Mucosa of stomach (tissue), 1 donor: ENCODE measurements around the gene HERC4.
"Not testable (repeated sequence)": the region's sequence is repeated elsewhere in the genome, so short reads cannot be mapped to it uniquely, and the experiment has no call there.

Source experiments
- H3K27me3 ChIP-seq: one replicate; pipeline ENCODE4 v1.7.0; 2013; ENCODE audit warnings: mild to moderate bottlenecking, low read length; ENCODE audit not compliant: control insufficient read depth, insufficient read depth
- H3K36me3 ChIP-seq: one replicate; pipeline ENCODE4 v1.7.0; 2013; ENCODE audit warnings: low read length; ENCODE audit not compliant: control insufficient read depth, insufficient read depth
- H3K4me1 ChIP-seq: one replicate; pipeline ENCODE4 v1.7.0; 2013; ENCODE audit warnings: mild to moderate bottlenecking, low read length; ENCODE audit not compliant: control insufficient read depth, insufficient read depth
- H3K4me3 ChIP-seq: one replicate; pipeline ENCODE4 v1.7.0; 2013; ENCODE audit warnings: low read length
- H3K9ac ChIP-seq: one replicate; pipeline ENCODE4 v1.7.0; 2013; ENCODE audit warnings: mild to moderate bottlenecking, low read length, moderate library complexity
- H3K9me3 ChIP-seq: one replicate; pipeline ENCODE4 v1.7.0; 2013; ENCODE audit warnings: mild to moderate bottlenecking, low read length, moderate library complexity; ENCODE audit not compliant: control insufficient read depth
- donor health status: Pancreatic carcinoma.

HERC4 gene

DNA sequence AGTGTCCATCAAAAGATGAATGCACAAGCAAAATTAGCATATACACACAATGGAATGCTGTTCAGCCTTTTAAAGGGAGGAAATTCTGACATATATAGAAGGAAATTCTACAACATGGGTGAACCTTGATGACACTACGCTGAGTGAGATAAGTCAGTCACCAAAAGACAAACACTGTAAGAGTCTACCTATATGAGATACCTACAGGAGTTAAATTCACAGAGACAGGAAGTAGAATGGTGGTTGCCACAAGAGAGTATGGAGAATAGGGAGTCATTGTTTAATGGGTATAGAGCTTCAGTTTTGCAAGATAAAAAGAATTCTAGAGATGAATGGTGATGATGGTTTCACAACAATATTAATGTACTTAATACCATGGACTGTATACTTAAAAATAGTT, 51.8 kb downstream of the HERC4 start:
- Histone ChIP-seq H3K9ac (no peak overlapping the region), H3K9me3 (no peaks in the 10 kb centered on the region), H3K36me3 (peaks cover 8% of the 10 kb centered on the region), H3K4me3 (no peak overlapping the region), H3K27me3 (no peaks in the 10 kb centered on the region), H3K4me1 (no peaks in the 10 kb centered on the region)

DNA sequence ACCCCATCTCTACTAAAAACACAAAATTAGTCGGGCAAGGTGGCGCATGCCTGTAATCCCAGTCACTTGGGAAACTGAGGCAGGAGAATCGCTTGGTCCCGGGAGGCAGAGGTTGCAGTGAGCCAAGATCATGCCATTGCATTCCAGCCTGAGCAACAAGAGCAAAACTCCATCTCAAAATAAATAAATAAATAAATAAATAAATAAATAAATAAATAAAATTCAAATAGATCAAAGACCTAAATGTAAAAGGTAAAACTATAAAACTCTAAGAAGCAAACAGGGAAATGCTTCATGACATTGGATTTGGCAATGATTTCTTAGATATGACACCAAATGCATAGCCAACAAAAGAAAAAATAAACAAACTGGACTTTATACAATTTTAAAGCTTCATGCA, 52.8 kb downstream of the HERC4 start:
- not testable (repeated sequence) for H3K4me3 ChIP-seq, H3K4me1 ChIP-seq, H3K9me3 ChIP-seq, H3K9ac ChIP-seq, H3K27me3 ChIP-seq, H3K36me3 ChIP-seq

DNA sequence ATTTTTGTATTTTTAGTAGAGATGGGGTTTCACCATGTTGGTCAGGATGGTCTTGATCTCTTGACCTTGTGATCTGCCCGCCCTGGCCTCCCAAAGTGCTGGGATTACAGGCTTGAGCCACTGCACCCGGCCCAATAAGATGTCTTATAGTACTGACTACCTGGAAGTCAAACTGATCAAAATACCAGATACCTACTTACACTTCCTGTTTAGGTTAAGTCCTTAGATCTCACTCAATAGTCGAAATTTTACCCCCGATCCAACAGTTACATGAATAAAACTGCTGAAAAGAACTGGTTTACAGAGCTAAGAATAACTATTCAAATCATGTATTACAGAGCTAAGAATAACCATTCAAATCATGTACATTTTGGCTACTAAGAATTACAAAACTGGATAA, 58.6 kb downstream of the HERC4 start:
- H3K9ac ChIP-seq, H3K4me3 ChIP-seq, H3K4me1 ChIP-seq, H3K27me3 ChIP-seq, H3K9me3 ChIP-seq, H3K36me3 ChIP-seq: not testable (repeated sequence)

DNA sequence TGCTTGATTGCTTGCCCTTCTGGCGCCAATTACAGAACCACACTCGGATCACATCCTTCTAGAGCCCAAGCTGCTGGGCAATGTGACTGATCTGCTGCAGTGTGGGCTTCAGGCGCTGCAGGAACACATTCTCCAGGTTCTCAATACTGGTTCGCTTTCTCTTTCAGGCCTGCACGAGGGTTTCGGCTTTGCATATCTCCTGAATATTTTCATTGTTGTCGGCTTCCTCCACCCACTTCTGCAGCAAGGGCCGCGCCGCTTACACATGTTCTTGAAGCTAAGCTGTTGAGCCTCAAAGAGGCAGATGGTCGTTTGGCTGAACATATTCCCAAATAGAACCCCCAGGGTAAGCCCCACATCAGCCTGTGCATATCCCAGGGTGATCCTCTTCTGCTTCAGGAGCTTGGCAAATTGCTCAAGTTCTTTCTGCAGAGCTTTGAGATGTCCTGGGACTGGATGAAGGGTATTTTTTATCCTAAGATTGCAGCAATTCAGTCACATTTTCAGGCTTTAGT, 64.6 kb downstream of the HERC4 start:
- Histone ChIP-seq H3K9ac (no peak overlapping the region), H3K9me3 (no peaks in the 10 kb centered on the region), H3K36me3 (no peaks in the 10 kb centered on the region), H3K4me1 (no peaks in the 10 kb centered on the region), H3K27me3 (no peaks in the 10 kb centered on the region), H3K4me3 (no peak overlapping the region)

DNA sequence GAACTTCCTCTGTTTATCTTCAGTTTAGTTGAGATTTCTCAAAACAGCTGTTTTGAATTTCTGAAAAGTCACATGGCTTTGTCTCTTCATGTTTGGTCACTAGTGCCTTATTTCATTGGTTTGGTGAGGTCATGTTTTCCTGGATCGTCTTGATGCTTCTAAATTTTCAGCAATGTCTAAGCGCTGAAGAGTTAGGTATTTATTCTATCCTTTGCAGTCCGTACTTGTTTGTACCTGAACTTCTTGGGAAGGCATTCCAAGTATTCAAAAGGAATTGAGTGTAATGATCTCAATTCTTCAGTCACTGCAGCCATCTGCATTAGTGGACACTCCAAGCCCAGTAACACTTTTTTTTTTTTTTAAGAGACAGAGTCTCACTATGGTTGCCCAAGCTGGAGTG, 67.7 kb downstream of the HERC4 start:
- H3K36me3 ChIP-seq: no peaks in the 10 kb centered on the region
- no peaks in the 10 kb centered on the region for H3K9me3 ChIP-seq
- no peaks in the 10 kb centered on the region for H3K27me3 ChIP-seq
- H3K4me3 ChIP-seq: no peak overlapping the region
- H3K9ac ChIP-seq: no peak overlapping the region
- H3K4me1 ChIP-seq: no peaks in the 10 kb centered on the region

DNA sequence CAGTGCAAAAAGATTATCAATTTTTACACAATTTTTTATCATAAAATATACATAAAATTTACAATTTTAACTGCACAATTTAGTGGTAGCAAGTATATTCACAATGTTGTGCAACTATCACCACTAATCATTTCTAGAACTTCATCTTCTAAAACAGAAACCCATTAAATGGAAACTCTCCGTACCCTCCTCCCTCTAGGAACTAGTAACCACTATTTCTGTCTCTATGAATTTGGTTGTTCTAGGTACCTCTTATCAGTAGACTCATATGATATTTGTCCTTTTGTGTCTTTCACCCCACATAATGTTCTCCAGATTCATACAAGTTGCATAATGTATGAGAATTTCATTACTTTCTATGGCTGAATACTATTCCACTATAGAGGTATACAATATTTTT, 73.5 kb downstream of the HERC4 start:
- no peaks in the 10 kb centered on the region for H3K9me3 ChIP-seq
- peaks cover 6% of the 10 kb centered on the region for H3K36me3 ChIP-seq
- no peaks in the 10 kb centered on the region for H3K4me1 ChIP-seq
- H3K27me3 ChIP-seq: no peaks in the 10 kb centered on the region
- no peak overlapping the region for H3K9ac ChIP-seq
- H3K4me3 ChIP-seq: no peak overlapping the region

DNA sequence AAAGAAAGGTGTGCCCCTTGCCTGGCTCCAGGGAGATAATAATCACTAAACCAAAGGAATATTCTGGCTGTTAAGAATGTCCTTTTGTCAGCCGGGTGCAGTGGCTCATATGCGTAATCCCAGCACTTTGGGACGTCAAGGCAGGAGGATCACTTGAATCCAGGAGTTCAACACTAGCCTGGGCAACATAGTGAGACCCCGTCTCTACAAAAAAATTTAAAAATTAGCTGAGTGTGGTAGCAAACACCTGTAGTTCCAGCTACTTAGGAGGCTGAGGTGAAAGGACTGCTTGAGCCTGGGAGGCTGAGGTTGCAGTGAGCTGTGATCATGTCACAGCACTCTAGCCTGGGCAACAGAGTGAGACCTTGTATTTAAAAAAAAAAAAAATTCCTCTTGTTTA, 74.1 kb downstream of the HERC4 start:
- no peaks in the 10 kb centered on the region for H3K9me3 ChIP-seq
- H3K36me3 ChIP-seq: peaks cover 6% of the 10 kb centered on the region
- no peak overlapping the region for H3K4me3 ChIP-seq
- H3K4me1 ChIP-seq: no peaks in the 10 kb centered on the region
- no peaks in the 10 kb centered on the region for H3K27me3 ChIP-seq
- no peak overlapping the region for H3K9ac ChIP-seq

DNA sequence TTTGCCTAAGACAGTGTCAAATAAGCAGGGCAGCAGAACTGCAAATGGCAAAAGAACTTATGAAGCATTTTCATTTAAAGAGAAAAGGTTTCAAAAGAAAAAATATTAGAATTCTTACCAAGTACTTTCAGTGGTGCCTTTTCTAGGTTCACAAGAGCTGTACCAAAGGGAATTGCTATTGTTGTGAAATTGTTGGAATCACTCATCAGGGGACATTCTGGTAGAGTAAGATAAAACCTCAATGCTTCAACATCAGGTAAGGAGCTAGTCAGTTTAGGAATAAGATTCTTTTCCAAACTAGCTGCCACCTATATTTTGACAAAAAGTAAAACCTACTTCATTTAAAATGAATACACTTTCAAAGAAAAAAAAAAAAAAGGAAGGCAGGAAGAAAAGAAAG, 85.0 kb downstream of the HERC4 start:
- Histone ChIP-seq H3K9me3 (no peaks in the 10 kb centered on the region), H3K27me3 (no peaks in the 10 kb centered on the region), H3K36me3 (no peaks in the 10 kb centered on the region), H3K4me3 (no peak overlapping the region), H3K9ac (no peak overlapping the region), H3K4me1 (no peaks in the 10 kb centered on the region)

DNA sequence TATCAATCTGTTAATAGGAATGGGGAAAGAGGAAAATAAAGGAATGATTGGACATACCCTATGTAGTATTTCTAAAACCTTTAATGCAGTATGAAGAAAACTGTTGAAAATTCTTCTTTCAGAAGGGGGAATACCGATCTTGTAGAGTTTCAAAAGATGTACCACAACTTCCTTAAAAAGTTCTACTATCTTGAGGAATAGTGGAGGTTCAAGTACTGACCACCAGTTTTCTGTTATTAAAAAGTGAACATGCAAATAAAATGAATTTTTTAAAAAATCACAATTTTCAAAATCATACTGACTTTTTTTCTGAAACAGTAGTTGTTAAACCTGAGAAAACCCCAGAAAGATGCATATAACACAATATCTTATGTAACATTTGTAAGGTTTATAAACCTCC, 86.5 kb downstream of the HERC4 start:
- no peaks in the 10 kb centered on the region for H3K27me3 ChIP-seq
- no peaks in the 10 kb centered on the region for H3K36me3 ChIP-seq
- no peak overlapping the region for H3K4me3 ChIP-seq
- H3K4me1 ChIP-seq: no peaks in the 10 kb centered on the region
- no peaks in the 10 kb centered on the region for H3K9me3 ChIP-seq
- no peak overlapping the region for H3K9ac ChIP-seq

DNA sequence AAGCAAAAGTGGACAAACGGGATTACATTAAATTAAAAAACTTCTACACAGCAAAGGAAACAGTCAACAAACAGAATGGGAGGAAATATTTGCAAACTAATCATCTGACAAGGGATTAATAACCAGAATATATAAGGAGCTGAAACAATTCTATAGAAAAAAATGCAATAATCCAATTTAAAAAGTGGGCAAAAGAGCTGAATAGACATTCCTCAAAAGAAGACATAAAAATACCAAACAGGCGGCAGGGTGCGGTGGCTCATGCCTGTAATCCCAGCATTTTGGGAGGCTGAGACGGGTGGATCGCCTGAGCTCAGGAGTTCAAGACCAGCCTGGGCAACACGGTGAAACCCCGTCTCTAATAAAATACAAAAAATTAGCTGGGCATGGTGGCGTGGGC, 92.5 kb downstream of the HERC4 start:
- H3K9me3 ChIP-seq, H3K27me3 ChIP-seq, H3K36me3 ChIP-seq, H3K4me3 ChIP-seq, H3K4me1 ChIP-seq, H3K9ac ChIP-seq: not testable (repeated sequence)

DNA sequence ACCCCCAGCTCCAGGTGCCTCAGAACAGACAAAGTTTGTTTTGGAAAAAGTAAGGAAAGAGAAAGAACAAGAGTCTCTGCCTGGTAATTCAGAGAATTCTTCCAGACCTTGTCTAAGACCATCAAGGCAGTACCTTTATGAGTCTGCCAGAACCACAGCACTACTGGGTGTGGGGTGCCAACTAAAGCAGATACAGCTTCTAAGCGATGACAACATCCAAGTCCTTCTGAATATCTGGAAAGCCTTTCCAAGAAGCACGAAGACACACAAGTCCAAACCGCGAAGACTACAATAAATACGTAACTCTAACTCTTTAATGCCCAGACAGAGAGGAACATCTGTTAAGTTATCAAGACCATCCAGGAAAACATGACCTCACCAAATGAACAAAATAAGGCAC, 96.3 kb downstream of the HERC4 start:
- Histone ChIP-seq H3K4me3 (no peak overlapping the region), H3K9ac (no peak overlapping the region), H3K27me3 (no peaks in the 10 kb centered on the region), H3K9me3 (no peaks in the 10 kb centered on the region), H3K4me1 (peaks cover 23% of the 10 kb centered on the region), H3K36me3 (no peaks in the 10 kb centered on the region)

DNA sequence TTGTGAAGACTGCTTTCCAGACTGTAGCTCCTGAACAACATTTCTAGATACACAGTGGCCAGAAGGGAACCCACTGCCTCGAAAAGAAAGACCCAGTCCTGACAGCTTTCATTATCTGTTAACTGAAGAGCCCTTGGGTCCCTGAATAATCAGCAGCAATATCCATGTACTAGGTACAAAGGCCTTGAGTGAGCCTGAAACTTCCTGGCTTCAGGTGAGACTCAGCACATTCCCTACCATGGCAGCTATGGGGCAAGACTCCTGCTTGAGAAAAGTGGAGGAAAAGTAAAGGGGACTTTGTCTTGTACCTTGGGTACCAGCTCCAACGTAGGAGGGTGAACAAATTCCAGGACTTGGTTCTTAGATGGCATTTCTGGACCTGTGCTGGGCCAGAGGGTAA, 97.8 kb downstream of the HERC4 start:
- Histone ChIP-seq H3K27me3 (no peaks in the 10 kb centered on the region), H3K36me3 (no peaks in the 10 kb centered on the region), H3K4me1 (peaks cover 23% of the 10 kb centered on the region), H3K9me3 (no peaks in the 10 kb centered on the region), H3K4me3 (no peak overlapping the region), H3K9ac (no peak overlapping the region)
